Neural crest cell (in vitro differentiated cells): ENCODE data around the gene POLR3G. TPM values are rescaled to one million over a fixed set of nuclear protein-coding genes. Genes with fewer than 3 reads are reported as not detected.

Experiments used
- DNase-seq: peaks from one replicate; pipeline ENCODE4 v3.0.0; 2021; ENCODE audit warnings: low read depth, mixed read lengths, low spot score
- H3K27ac Mint-ChIP-seq: one replicate; pipeline ENCODE4 v1.8.0; 2021; ENCODE audit warnings: mild to moderate bottlenecking, mixed read lengths; ENCODE audit not compliant: unreplicated experiment
- H3K27me3 Mint-ChIP-seq: 2 replicates; pipeline ENCODE4 v1.8.0; 2021; ENCODE audit warnings: low read depth, mild to moderate bottlenecking, mixed read lengths
- H3K36me3 Mint-ChIP-seq: 2 replicates; pipeline ENCODE4 v1.8.0; 2021; ENCODE audit warnings: low read depth, mild to moderate bottlenecking, mixed read lengths
- H3K4me1 Mint-ChIP-seq: 2 replicates; pipeline ENCODE4 v1.8.0; 2021; ENCODE audit warnings: mixed read lengths
- H3K4me3 Mint-ChIP-seq: one replicate; pipeline ENCODE4 v1.8.0; 2021; ENCODE audit warnings: mild to moderate bottlenecking, mixed read lengths
- H3K9me3 Mint-ChIP-seq: 2 replicates; pipeline ENCODE4 v1.8.0; 2021; ENCODE audit warnings: mixed read lengths
- CTCF ChIP-seq: fragments of 200-600 bp; sonication (generic); conservative IDR thresholded peaks from 2 replicates; pipeline ENCODE4 v1.5.0; 2021; ENCODE audit warnings: antibody characterized with exemption, mild to moderate bottlenecking
- total RNA-seq: library from RNA; stranded (reverse); gene quantifications from 2 replicates; pipeline ENCODE4 v1.2.1, GENCODE V29; 2021

POLR3G gene
- total RNA-seq, 1 donor from 2014 or later: 12.1 TPM

- DNase-seq: no peak
Observed at GRCh38 chr5:90446961-90447360, 27.7 kb upstream of the POLR3G start.

GRCh38 chr5:90461288-90461687, 13.4 kb upstream of the POLR3G start:
- no peak for TF ChIP-seq CTCF
- no peak for DNase-seq
- Mint-ChIP-seq H3K36me3 (peaks cover 1% of the 10 kb centered on the region), H3K27ac (no peak overlapping the region), H3K9me3 (peaks cover 3% of the 10 kb centered on the region), H3K4me3 (no peak overlapping the region), H3K27me3 (no peaks in the 10 kb centered on the region), H3K4me1 (peaks cover 5% of the 10 kb centered on the region)

More at GRCh38 chr5:90446961-90447360, 27.7 kb upstream of the POLR3G start:
- Mint-ChIP-seq H3K9me3 (peaks cover 5% of the 10 kb centered on the region), H3K36me3 (peaks cover 8% of the 10 kb centered on the region), H3K4me3 (no peak overlapping the region), H3K4me1 (no peaks in the 10 kb centered on the region), H3K27me3 (no peaks in the 10 kb centered on the region), H3K27ac (no peak overlapping the region)
- no peak for TF ChIP-seq CTCF

GRCh38 chr5:90472783-90473395, 1.8 kb upstream of the POLR3G start:
- Mint-ChIP-seq H3K27me3 (peaks cover 26% of the 10 kb centered on the region), H3K9me3 (peaks cover 8% of the 10 kb centered on the region), H3K4me3 (peak overlapping the region; percentile 97), H3K36me3 (peaks cover 20% of the 10 kb centered on the region), H3K4me1 (peaks cover 50% of the 10 kb centered on the region), H3K27ac (no peak overlapping the region)
- no peak for TF ChIP-seq CTCF
- DNase-seq: no peak

GRCh38 chr5:90473396-90474234, 1.0 kb upstream of the POLR3G start:
- Mint-ChIP-seq H3K27me3 (peaks cover 26% of the 10 kb centered on the region), H3K4me3 (peak overlapping the region; percentile 97), H3K4me1 (peaks cover 56% of the 10 kb centered on the region), H3K36me3 (peaks cover 14% of the 10 kb centered on the region), H3K27ac (peak overlapping the region; percentile 96), H3K9me3 (peaks cover 6% of the 10 kb centered on the region)
- peak; percentile 25 for DNase-seq
- TF ChIP-seq CTCF: no peak

- no peak for TF ChIP-seq CTCF
- H3K27me3 Mint-ChIP-seq: peaks cover 26% of the 10 kb centered on the region
- H3K27ac Mint-ChIP-seq: no peak overlapping the region
- H3K4me3 Mint-ChIP-seq: peak overlapping the region; percentile 97
- H3K4me1 Mint-ChIP-seq: peaks cover 55% of the 10 kb centered on the region
- no peak for DNase-seq
- peaks cover 3% of the 10 kb centered on the region for H3K36me3 Mint-ChIP-seq
- H3K9me3 Mint-ChIP-seq: no peaks in the 10 kb centered on the region
Observed at GRCh38 chr5:90475436-90475980, 844 bp downstream of the POLR3G start.
